Activated T-cell treated with anti-CD3 and anti-CD28 coated beads, Interleukin-2, amount 50 U/mL, for 72 hours (primary cell): ENCODE data around the gene KRTAP10-2. TPM values are rescaled to one million over a fixed set of nuclear protein-coding genes. Genes with fewer than 3 reads are reported as not detected.
"Not testable (repeated sequence)": the region's sequence is repeated elsewhere in the genome, so short reads cannot be mapped to it uniquely, and the experiment has no call there.

Experiments
- ATAC-seq, 2 donors: fragments of 150-1000 bp; cut with Tn5 transposase; replicated peaks in 1 of 2; 2 replicates each; pipeline ENCODE4 v1.10.0; 2021; ENCODE audit warnings: moderate library complexity in 2 of 2, mild to moderate bottlenecking in 1 of 2
- DNase-seq, 2 donors: peaks; one replicate each; pipeline ENCODE4 v3.0.0; 2021 to 2022; ENCODE audit warnings: mixed read lengths in 1 of 2
- H3K27ac Mint-ChIP-seq: one replicate; pipeline ENCODE4 v1.8.0; 2022; ENCODE audit warnings: mild to moderate bottlenecking, moderate library complexity, mixed read lengths
- H3K27me3 Mint-ChIP-seq: one replicate; pipeline ENCODE4 v1.8.0; 2022; ENCODE audit warnings: low read depth, mixed read lengths
- H3K36me3 Mint-ChIP-seq, 2 donors: one replicate each; pipeline ENCODE4 v1.8.0; 2022; ENCODE audit warnings: mixed read lengths in 2 of 2, mild to moderate bottlenecking in 1 of 2; ENCODE audit not compliant: insufficient read depth in 2 of 2
- H3K4me1 Mint-ChIP-seq: one replicate; pipeline ENCODE4 v1.8.0; 2022; ENCODE audit warnings: low read depth, mixed read lengths
- H3K4me3 Mint-ChIP-seq, 2 donors: one replicate each; pipeline ENCODE4 v1.8.0; 2022; ENCODE audit warnings: mild to moderate bottlenecking in 2 of 2, mixed read lengths in 2 of 2, moderate library complexity in 2 of 2
- H3K9me3 Mint-ChIP-seq, 2 donors: one replicate each; pipeline ENCODE4 v1.8.0; 2022; ENCODE audit warnings: mixed read lengths in 2 of 2
- total RNA-seq, 2 donors: library from RNA; stranded (reverse); gene quantifications; one replicate each; pipeline ENCODE4 v1.2.3, GENCODE V29; 2022

KRTAP10-2 gene
- total RNA-seq, 2 donors from 2014 or later: not detected

- H3K4me1 Mint-ChIP-seq, H3K9me3 Mint-ChIP-seq, ATAC-seq, H3K4me3 Mint-ChIP-seq, DNase-seq, H3K36me3 Mint-ChIP-seq, H3K27ac Mint-ChIP-seq: not testable (repeated sequence)
- peaks cover 10% of the 10 kb centered on the region for H3K27me3 Mint-ChIP-seq
Observed at GRCh38 chr21:44590897-44591800, 39.8 kb upstream of the KRTAP10-2 start.

- no peak for ATAC-seq
- no peak for DNase-seq
- no peaks in the 10 kb centered on the region for H3K4me1 Mint-ChIP-seq
Observed at GRCh38 chr21:44590311-44590721, 39.0 kb upstream of the KRTAP10-2 start.

DNA sequence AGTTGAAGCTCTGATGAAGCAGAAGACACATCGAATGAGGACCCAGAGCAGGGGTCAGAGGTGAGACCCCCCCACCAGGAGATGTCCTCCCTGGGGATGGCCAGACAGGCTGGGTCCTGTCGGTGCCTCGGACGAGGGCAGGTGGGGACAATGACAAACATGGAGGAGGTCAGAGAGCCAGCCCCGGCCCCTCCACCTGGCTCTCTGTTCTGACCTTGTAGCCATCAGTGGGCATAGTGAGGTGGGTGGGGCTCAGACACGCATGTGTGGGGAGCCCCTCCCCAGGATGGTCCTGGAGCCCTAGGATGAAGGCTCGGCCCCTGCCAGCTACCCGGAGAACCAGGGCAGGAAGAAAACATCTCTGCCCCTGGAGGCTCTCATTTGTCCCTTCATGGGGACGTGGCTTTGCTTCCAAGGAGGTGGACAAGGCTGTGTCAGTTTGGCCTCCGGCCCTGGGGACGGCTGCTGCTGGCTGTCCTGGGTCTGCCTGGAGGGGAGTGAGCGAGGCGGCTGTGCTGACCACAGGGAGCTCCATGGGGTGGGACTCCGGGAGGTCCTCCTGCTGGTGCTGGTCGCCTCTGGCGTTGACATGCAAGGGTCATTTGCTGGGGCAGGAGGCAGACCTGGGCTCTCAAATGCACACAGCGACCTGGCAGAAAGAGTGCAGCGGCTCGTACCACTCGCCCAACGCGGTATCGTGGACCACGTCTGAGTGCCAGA lies 38.4 kb upstream of the KRTAP10-2 start:
- Mint-ChIP-seq H3K4me1 (no peaks in the 10 kb centered on the region), H3K4me3 (no peak overlapping the region), H3K9me3 (no peaks in the 10 kb centered on the region), H3K27me3 (peaks cover 16% of the 10 kb centered on the region), H3K36me3 (no peaks in the 10 kb centered on the region), H3K27ac (no peak overlapping the region)
- ATAC-seq (no peak), DNase-seq (no peak)

More at GRCh38 chr21:44590311-44590721, 39.0 kb upstream of the KRTAP10-2 start:
- Mint-ChIP-seq H3K4me3 (no peak overlapping the region), H3K36me3 (no peaks in the 10 kb centered on the region), H3K27me3 (peaks cover 14% of the 10 kb centered on the region), H3K9me3 (no peaks in the 10 kb centered on the region), H3K27ac (no peak overlapping the region)

- Mint-ChIP-seq H3K4me3 (no peak overlapping the region), H3K27me3 (peaks cover 16% of the 10 kb centered on the region), H3K27ac (no peak overlapping the region), H3K36me3 (no peaks in the 10 kb centered on the region), H3K4me1 (peaks cover 6% of the 10 kb centered on the region), H3K9me3 (no peaks in the 10 kb centered on the region)
- ATAC-seq: no peak
- no peak for DNase-seq
Observed at GRCh38 chr21:44589094-44589493, 37.8 kb upstream of the KRTAP10-2 start.

- H3K4me1 Mint-ChIP-seq: peaks cover 13% of the 10 kb centered on the region
- H3K27me3 Mint-ChIP-seq: peaks cover 16% of the 10 kb centered on the region
- H3K4me3 Mint-ChIP-seq: no peak overlapping the region
- H3K27ac Mint-ChIP-seq: no peak overlapping the region
- H3K36me3 Mint-ChIP-seq: peaks cover 5 to 13% of the 10 kb centered on the region in 2 donors
- ATAC-seq (no peak), DNase-seq (no peak)
- peaks cover 7% of the 10 kb centered on the region in 2 donors for H3K9me3 Mint-ChIP-seq
Observed at GRCh38 chr21:44585892-44586291, 34.6 kb upstream of the KRTAP10-2 start.

DNA sequence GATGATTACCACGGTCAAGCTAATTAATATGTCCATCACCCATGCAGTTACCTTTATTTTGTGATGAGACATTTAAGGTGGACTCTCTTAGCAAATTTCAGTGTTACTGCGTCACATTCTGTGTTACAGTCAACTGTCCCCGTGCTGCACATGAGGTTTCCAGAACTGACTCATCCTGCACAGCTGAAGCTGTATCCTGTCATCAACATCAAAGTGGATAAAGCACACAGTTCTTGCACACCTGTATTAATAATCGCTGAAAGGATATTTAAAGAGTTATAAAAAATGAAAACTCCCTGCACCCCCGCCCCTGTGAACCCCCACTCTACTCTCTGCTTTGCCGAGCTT lies 32.5 kb upstream of the KRTAP10-2 start:
- peaks cover 7 to 19% of the 10 kb centered on the region in 2 donors for H3K36me3 Mint-ChIP-seq
- H3K27ac Mint-ChIP-seq: no peak overlapping the region
- peak; percentile 21 to 53 for DNase-seq
- H3K4me1 Mint-ChIP-seq: peaks cover 13% of the 10 kb centered on the region
- ATAC-seq: peak; percentile 90 to 100
- peaks cover 12 to 13% of the 10 kb centered on the region in 2 donors for H3K9me3 Mint-ChIP-seq
- H3K27me3 Mint-ChIP-seq: peaks cover 16% of the 10 kb centered on the region
- H3K4me3 Mint-ChIP-seq: no peak overlapping the region

DNA sequence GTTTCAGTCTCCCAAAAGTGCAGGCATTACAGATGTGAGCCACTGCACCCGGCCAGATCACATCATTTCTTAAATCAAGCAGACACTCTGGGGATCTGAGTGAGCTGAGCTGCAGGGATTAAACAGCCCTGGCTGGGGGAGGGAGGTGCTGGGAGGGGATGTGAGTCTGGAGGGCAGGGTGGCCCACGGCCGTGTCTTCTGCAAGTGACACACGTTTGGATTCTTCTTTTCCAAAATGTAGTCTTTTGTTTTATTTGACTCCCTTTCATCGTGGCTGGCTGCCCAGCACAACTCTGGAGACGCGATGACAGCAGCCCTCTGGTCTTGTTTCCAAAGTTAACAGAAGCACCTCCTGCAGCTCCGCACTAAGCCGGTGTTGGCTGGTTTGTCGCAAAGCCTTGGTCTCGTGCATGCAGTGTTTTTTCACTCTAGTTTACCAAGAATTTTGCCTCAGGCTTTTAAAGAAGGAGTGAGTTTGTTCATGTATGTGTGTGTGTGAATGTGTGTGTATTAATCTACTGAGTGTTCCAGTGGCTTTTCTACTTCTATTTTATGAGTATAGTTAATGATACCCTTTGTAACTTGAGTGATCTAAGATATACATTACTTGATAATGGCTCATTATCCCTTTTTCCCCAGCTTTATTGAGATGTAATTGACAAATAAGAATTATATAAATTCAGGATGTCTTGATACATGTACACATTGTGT lies 31.9 kb upstream of the KRTAP10-2 start:
- ATAC-seq (no peak), DNase-seq (no peak)
- Mint-ChIP-seq H3K4me1 (peaks cover 13% of the 10 kb centered on the region), H3K9me3 (peaks cover 12 to 15% of the 10 kb centered on the region in 2 donors), H3K27ac (no peak overlapping the region), H3K4me3 (no peak overlapping the region), H3K27me3 (peaks cover 16% of the 10 kb centered on the region), H3K36me3 (peaks cover 8 to 19% of the 10 kb centered on the region in 2 donors)

GRCh38 chr21:44582055-44582454 lies 30.8 kb upstream of the KRTAP10-2 start:
- Mint-ChIP-seq H3K27me3 (peaks cover 14% of the 10 kb centered on the region), H3K36me3 (peaks cover 16 to 24% of the 10 kb centered on the region in 2 donors), H3K4me3 (no peak overlapping the region), H3K27ac (no peak overlapping the region), H3K9me3 (peaks cover 12 to 20% of the 10 kb centered on the region in 2 donors), H3K4me1 (peaks cover 13% of the 10 kb centered on the region)
- ATAC-seq: no peak
- no peak for DNase-seq

- no peak for DNase-seq
- no peak overlapping the region for H3K4me3 Mint-ChIP-seq
- peaks cover 13% of the 10 kb centered on the region for H3K4me1 Mint-ChIP-seq
- H3K27me3 Mint-ChIP-seq: peaks cover 6% of the 10 kb centered on the region
- no peak for ATAC-seq
- H3K9me3 Mint-ChIP-seq: peaks cover 12 to 20% of the 10 kb centered on the region in 2 donors
- H3K36me3 Mint-ChIP-seq: peaks cover 18 to 24% of the 10 kb centered on the region in 2 donors
- H3K27ac Mint-ChIP-seq: no peak overlapping the region
Observed at GRCh38 chr21:44581158-44581557, 29.9 kb upstream of the KRTAP10-2 start.

GRCh38 chr21:44580231-44580821 lies 29.0 kb upstream of the KRTAP10-2 start, which contains the start of gene KRTAP10-5:
Gene KRTAP10-5, minus strand, starts transcription at chr21:44580604. Its CDS starts 26 bp downstream, at chr21:44580578.
- Mint-ChIP-seq H3K36me3 (peaks cover 18 to 24% of the 10 kb centered on the region in 2 donors), H3K4me1 (peaks cover 13% of the 10 kb centered on the region), H3K9me3 (peaks cover 12 to 20% of the 10 kb centered on the region in 2 donors)
- not testable (repeated sequence) for H3K27ac Mint-ChIP-seq, DNase-seq, H3K4me3 Mint-ChIP-seq, H3K27me3 Mint-ChIP-seq, ATAC-seq

DNA sequence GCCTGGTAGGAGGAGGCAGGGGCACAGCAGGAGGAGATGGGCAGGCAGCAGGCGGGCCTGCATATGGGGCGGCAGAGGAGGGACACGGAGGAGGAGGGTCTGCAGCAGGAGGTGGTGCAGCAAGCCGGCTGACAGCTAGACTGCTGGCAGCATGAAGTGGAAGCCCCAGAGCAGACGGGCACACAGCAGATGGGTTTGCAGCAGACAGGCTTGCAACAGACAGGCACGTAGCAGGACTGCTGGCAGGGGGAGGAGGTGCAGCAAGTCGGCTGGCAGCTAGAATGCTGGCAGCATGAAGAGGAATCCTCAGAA lies 28.5 kb upstream of the KRTAP10-2 start:
- Mint-ChIP-seq H3K27me3 (peaks cover 4% of the 10 kb centered on the region), H3K36me3 (peaks cover 18 to 24% of the 10 kb centered on the region in 2 donors), H3K4me3 (no peak overlapping the region), H3K27ac (no peak overlapping the region), H3K9me3 (peaks cover 12 to 20% of the 10 kb centered on the region in 2 donors), H3K4me1 (peaks cover 13% of the 10 kb centered on the region)
- DNase-seq: no peak
- no peak for ATAC-seq

DNA sequence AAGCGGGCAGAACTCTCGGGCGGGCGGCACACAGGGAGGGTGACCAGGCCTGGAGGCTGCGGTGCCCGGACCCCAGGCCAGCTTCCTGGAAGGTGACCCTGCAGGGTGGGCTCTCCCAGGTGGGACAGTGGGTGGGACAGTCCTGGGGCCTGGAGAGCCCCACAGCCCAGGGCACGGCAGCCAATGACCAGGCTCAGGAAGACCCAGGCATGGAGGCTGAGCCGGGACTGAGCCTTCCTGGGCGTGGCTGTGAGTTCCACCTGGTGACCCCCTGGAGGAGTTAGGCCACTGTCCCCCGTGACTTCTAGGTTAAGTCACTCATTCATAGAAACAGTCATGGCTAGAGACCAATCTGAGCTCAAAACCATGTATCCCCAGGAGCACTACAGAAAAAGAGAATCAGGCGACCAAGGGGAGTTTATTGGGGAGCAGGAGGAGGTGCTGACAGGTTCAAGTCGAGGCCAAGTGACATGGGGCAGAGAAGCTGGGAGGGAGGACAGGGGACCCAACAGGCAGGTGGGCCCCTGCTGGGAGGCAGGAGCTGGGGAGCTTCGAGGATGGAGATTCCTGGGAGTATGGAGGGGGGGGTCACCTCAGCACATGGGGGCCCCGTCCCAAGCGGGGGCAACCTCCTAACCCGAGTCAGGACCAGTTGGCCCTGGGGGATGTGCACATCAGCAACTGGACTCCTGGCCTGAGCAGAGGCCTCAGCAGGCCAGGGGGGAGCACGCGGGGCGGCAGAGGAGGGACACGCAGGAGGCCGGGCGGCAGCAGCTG lies 27.9 kb upstream of the KRTAP10-2 start:
- no peak overlapping the region for H3K4me3 Mint-ChIP-seq
- no peak for ATAC-seq
- no peak overlapping the region for H3K27ac Mint-ChIP-seq
- H3K4me1 Mint-ChIP-seq: peaks cover 9% of the 10 kb centered on the region
- DNase-seq: no peak
- H3K9me3 Mint-ChIP-seq: peaks cover 12 to 20% of the 10 kb centered on the region in 2 donors
- H3K36me3 Mint-ChIP-seq: peaks cover 18 to 24% of the 10 kb centered on the region in 2 donors
- peaks cover 10% of the 10 kb centered on the region for H3K27me3 Mint-ChIP-seq
